Measurements from ENCODE around the gene GRIN3B.

Gene GRIN3B

GRCh38 chr19:1011831-1012333 is 11.7 kb downstream of the GRIN3B start:
- peaks cover 41% of the 10 kb centered on the region for H3K79me2 ChIP-seq (ENCODE audit: control insufficient read depth, low read length)
- peaks cover 15% of the 10 kb centered on the region; the same call in 1 of the 2 replicates for H4K20me1 ChIP-seq (ENCODE audit: control insufficient read depth, insufficient read depth, low read depth, low read length)
- no peak overlapping the region for H3K4me3 ChIP-seq (ENCODE audit: low read length)

GRCh38 chr19:1012334-1012733 is 12.1 kb downstream of the GRIN3B start:
- Histone ChIP-seq H3K36me3 (ENCODE audit: control insufficient read depth, low read length) (peaks cover 80% of the 10 kb centered on the region), H3K4me2 (ENCODE audit: low read length) (no peak overlapping the region), H3K9me2 (replicated peaks; ENCODE audit: control insufficient read depth, low read length) (no peaks in the 10 kb centered on the region), H3K27me3 (ENCODE audit: control insufficient read depth, low read length) (no peaks in the 10 kb centered on the region), H3F3A (ENCODE audit: control insufficient read depth, insufficient read depth) (no peaks in the 10 kb centered on the region), H3K79me2 (ENCODE audit: control insufficient read depth, low read length) (peaks cover 46% of the 10 kb centered on the region), H3K4me1 (ENCODE audit: control insufficient read depth, low read length) (peaks cover 6% of the 10 kb centered on the region), H3K9me3 (ENCODE audit: control insufficient read depth, insufficient read depth, low read length) (no peaks in the 10 kb centered on the region), H3K27ac (ENCODE audit: low read depth, low read length) (no peak overlapping the region), H3K4me3 (ENCODE audit: low read length) (no peak overlapping the region), H4K20me1 (ENCODE audit: control insufficient read depth, insufficient read depth, low read depth, low read length) (peaks cover 18% of the 10 kb centered on the region; the same call in 1 of the 2 replicates)
- TF ChIP-seq CTCF (IDR thresholded peaks at IDR 0.05; ENCODE audit: low read depth, low read length, poor library complexity, severe bottlenecking) = no peak
- TF ChIP-seq EZH2phosphoT487 (IDR thresholded peaks at IDR 0.05; ENCODE audit: borderline replicate concordance, low read length) = no peak

More at GRCh38 chr19:1011831-1012333, 11.7 kb downstream of the GRIN3B start:
- peaks cover 2% of the 10 kb centered on the region for H3K4me1 ChIP-seq (ENCODE audit: control insufficient read depth, low read length)
- TF ChIP-seq EZH2phosphoT487 (IDR thresholded peaks at IDR 0.05; ENCODE audit: borderline replicate concordance, low read length) (no peak), CTCF (IDR thresholded peaks at IDR 0.05; ENCODE audit: low read depth, low read length, poor library complexity, severe bottlenecking) (no peak)
- H3K9me2 ChIP-seq (replicated peaks; ENCODE audit: control insufficient read depth, low read length) = no peaks in the 10 kb centered on the region
- no peak overlapping the region for H3K4me2 ChIP-seq (ENCODE audit: low read length)
- peaks cover 81% of the 10 kb centered on the region for H3K36me3 ChIP-seq (ENCODE audit: control insufficient read depth, low read length)
- H3K27ac ChIP-seq (ENCODE audit: low read depth, low read length) = no peak overlapping the region
- no peaks in the 10 kb centered on the region for H3K27me3 ChIP-seq (ENCODE audit: control insufficient read depth, low read length)
- H3K9me3 ChIP-seq (ENCODE audit: control insufficient read depth, insufficient read depth, low read length) = no peaks in the 10 kb centered on the region
- H3F3A ChIP-seq (ENCODE audit: control insufficient read depth, insufficient read depth) = no peaks in the 10 kb centered on the region

- Histone ChIP-seq H3K36me3 (ENCODE audit: control insufficient read depth, low read length) (peaks cover 88% of the 10 kb centered on the region), H3K4me2 (ENCODE audit: low read length) (no peak overlapping the region), H3F3A (ENCODE audit: control insufficient read depth, insufficient read depth) (no peaks in the 10 kb centered on the region), H3K4me3 (ENCODE audit: low read length) (no peak overlapping the region), H3K4me1 (ENCODE audit: control insufficient read depth, low read length) (peaks cover 15% of the 10 kb centered on the region), H3K79me2 (ENCODE audit: control insufficient read depth, low read length) (peaks cover 55% of the 10 kb centered on the region), H4K20me1 (ENCODE audit: control insufficient read depth, insufficient read depth, low read depth, low read length) (peaks cover 26% of the 10 kb centered on the region), H3K27me3 (ENCODE audit: control insufficient read depth, low read length) (no peaks in the 10 kb centered on the region), H3K27ac (ENCODE audit: low read depth, low read length) (no peak overlapping the region), H3K9me3 (ENCODE audit: control insufficient read depth, insufficient read depth, low read length) (no peaks in the 10 kb centered on the region), H3K9me2 (replicated peaks; ENCODE audit: control insufficient read depth, low read length) (no peaks in the 10 kb centered on the region)
- TF ChIP-seq CTCF (IDR thresholded peaks at IDR 0.05; ENCODE audit: low read depth, low read length, poor library complexity, severe bottlenecking) (no peak), EZH2phosphoT487 (IDR thresholded peaks at IDR 0.05; ENCODE audit: borderline replicate concordance, low read length) (no peak)
These were observed 13.0 kb downstream of the GRIN3B start for GRCh38 chr19:1013218-1013617.

All from DOHH2 (cell line).